CD1c-positive myeloid dendritic cell (primary cell): Measurements from ENCODE around the gene ABHD18.
"Not testable (repeated sequence)": the region's sequence is repeated elsewhere in the genome, so short reads cannot be mapped to it uniquely, and the experiment has no call there.

ENCODE experiments used
- DNase-seq: peaks from one replicate; pipeline ENCODE4 v3.0.0-alpha.2; 2016; ENCODE audit errors: extremely low spot score

ABHD18 gene

GRCh38 chr4:127993151-127993550 lies 27.9 kb downstream of the ABHD18 start:
- peak; percentile 51 for DNase-seq

- DNase-seq = no peak
These were observed 30.6 kb downstream of the ABHD18 start for GRCh38 chr4:127995776-127996175.

- DNase-seq = not testable (repeated sequence)
These were observed 31.3 kb downstream of the ABHD18 start for GRCh38 chr4:127996521-127996920.

- peak; percentile 35 for DNase-seq
These were observed 32.6 kb downstream of the ABHD18 start for GRCh38 chr4:127997534-127998388.

GRCh38 chr4:128006592-128006991 lies 41.4 kb downstream of the ABHD18 start:
- DNase-seq = no peak

GRCh38 chr4:128009428-128009827 lies 44.2 kb downstream of the ABHD18 start:
- DNase-seq = no peak

GRCh38 chr4:128025319-128025718 lies 60.1 kb downstream of the ABHD18 start:
- no peak for DNase-seq

- no peak for DNase-seq
These were observed 64.7 kb downstream of the ABHD18 start for GRCh38 chr4:128029907-128030306.

GRCh38 chr4:128031756-128032384 lies 66.7 kb downstream of the ABHD18 start:
- no peak for DNase-seq

GRCh38 chr4:128039568-128039967 lies 74.4 kb downstream of the ABHD18 start:
- DNase-seq = no peak

- DNase-seq = not testable (repeated sequence)
These were observed 81.8 kb downstream of the ABHD18 start for GRCh38 chr4:128047019-128047418.

GRCh38 chr4:128047514-128047913 lies 82.3 kb downstream of the ABHD18 start:
- not testable (repeated sequence) for DNase-seq

- not testable (repeated sequence) for DNase-seq
These were observed 86.0 kb downstream of the ABHD18 start for GRCh38 chr4:128051229-128051628.

- DNase-seq = not testable (repeated sequence)
These were observed 89.7 kb downstream of the ABHD18 start for GRCh38 chr4:128054907-128055306.

GRCh38 chr4:128055441-128056206 lies 90.4 kb downstream of the ABHD18 start:
- not testable (repeated sequence) for DNase-seq

- no peak for DNase-seq
These were observed 91.2 kb downstream of the ABHD18 start for GRCh38 chr4:128056396-128056795.

- DNase-seq = peak; percentile 17
These were observed 95.0 kb downstream of the ABHD18 start for GRCh38 chr4:128060121-128060698.

GRCh38 chr4:128060699-128061565 lies 95.7 kb downstream of the ABHD18 start, which contains the start of gene LARP1B:
Gene LARP1B, plus strand, starts transcription at chr4:128061312. Its CDS starts 13,640 bp downstream, at chr4:128074952.
- DNase-seq = peak; percentile 97

- DNase-seq = peak; percentile 70
These were observed 96.6 kb downstream of the ABHD18 start for GRCh38 chr4:128061566-128062536.

GRCh38 chr4:128066453-128066820 lies 101.2 kb downstream of the ABHD18 start:
- not testable (repeated sequence) for DNase-seq
